ENCODE data around the gene TNFSF4.
A peak's percentile ranks its signal among the peaks of the same experiment; 100 is the strongest.

TNFSF4 gene

DNA sequence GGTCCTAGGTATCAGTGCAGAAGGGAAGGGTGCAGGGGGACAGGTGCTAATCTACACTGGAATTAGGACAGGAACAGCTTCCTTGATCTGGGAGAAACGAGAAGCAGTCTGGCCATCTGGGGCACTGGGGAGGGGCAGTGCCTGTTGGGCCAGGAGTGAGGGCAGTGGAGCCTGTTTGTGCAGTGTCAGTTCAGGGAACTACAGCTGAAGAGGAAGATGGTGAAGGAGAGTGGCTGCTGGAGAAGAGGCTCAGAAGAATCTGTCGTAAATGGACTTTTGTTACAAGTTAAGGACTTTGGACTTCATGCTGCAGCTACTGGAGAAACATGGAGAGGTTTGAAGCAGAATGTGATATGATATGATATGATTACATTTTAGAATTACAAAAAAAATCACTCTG is 3.2 kb upstream of the TNFSF4 start:
- no peak for DNase-seq

DNA sequence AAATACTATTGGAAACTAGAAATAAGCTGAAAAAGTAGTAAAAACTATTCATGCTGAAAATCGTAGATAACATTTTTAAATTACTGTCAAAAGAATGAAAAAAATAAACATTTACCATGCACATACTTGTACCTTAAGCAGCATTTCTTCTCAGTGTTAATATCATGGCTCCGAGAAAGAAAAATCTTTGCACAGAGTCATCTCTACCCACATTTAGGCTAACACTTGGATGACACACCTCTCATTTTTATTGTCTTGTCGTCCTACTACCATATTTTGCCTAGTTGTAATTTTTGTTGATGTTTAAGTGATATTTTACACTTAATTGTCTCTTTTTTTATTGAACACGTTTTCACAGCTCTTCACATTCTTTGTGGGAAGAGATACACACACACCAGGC is 1.7 kb upstream of the TNFSF4 start:
- no peak for DNase-seq

DNA sequence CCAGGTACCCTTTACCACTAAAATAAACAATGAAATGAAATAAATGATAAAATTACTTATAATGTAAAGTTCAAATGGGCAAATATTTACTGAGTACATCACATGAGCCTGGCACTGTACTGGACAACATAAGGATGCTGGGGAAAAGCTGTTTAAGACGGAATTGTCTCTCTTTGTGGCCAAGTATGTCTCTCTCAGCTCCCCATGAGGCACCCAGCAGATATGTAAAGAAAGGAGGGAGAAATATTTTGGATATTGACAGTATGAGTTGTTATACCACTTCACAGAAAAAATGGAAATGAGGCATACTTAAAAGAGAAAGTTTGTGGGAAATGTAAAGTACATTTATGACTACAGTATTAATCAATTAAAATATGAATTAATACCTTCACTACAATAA is 1.0 kb upstream of the TNFSF4 start:
- DNase-seq = no peak

DNA sequence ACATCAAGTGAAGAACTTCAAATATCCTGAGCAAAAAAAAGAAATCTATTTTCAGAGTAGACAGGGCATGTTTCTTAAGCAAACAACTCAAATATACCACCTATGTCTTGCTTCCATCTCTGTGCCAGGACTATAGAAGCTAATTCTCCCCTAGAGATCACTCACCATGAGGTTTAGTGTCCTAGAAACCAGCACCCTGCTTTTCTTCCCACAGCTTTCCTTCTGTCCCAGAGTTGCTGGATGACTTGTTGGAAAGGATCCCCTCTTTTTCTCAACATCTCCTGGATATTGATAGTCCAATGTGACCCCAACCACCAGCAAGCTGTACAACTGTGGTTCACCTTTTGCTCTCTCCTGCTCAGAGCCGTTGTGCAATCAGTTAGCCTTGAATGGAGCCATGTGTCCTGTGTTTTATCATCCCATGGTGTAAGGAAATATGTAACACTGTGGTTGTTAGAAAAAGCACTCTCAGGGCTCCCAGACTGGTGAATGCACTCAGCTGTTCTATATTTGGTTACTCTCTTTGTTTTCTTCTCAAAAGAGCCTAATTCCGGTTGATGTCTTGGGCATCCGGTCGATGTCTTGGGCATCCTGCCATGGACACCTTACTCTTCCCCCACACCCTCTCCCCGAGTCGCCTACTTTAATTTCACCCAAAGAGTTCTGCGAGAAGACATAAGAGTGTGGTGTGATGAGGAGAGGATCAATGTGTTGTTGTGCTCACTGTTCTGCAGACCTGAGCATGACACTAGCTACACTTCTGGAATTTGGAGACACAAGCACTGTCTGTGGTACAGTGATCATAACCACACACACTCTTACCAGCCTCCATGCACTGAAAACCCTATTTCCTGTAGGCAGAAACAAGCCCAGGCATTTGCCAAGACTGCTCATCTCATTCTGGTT is 1.7 kb downstream of the TNFSF4 start:
- no peak for DNase-seq

DNA sequence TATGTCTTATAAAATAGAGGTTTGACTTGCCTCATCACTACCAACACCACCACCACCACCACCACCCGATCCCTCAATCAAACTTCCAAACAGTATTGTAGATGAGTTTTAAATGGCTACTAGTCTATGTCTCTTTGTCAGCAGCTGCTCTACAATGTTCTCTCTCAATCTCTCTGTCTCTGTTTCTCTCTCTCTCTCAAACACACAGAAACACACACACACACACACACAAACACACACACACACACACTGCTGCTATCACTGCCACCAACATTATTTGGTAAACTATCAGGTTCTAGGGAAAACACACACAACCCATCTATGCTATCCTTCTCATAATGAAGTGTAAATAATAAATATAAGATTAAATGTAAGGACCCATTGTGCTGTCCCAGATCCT is 2.4 kb downstream of the TNFSF4 start:
- no peak for DNase-seq

DNA sequence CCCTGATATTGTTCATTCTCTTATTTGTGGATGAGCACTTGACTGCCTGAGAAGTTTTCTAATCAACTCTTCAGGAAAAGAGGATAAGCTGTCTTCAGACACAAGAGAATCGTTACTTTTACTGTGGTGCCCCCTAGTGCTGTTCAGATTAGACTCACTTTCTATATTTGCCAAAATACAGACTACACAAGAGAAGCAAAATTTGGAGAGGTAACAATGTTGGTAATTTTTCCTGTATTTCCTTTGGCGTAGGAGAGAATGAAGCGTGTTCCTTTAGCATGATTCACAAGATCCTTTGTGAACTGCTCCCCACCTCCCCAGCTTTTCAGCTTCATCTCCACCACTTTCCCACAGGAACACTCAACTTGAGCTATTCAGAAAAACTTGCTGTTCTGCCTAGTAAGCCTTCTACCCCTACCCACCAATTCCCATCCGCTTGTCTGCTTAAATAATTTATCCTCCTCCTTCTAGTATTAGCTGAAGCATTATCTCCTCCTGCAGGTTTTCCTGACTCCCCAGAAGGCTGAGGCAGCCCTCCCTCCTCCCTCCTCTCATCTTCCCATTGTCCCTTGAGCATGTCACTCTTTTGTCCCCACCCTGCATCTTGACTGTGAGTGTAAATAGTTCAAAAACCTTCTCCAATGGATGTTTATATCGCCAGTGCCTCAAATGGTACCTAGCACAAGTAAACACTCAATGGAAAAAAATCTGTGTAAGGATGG is 4.5 kb downstream of the TNFSF4 start:
- peak; percentile 5 for DNase-seq

DNA sequence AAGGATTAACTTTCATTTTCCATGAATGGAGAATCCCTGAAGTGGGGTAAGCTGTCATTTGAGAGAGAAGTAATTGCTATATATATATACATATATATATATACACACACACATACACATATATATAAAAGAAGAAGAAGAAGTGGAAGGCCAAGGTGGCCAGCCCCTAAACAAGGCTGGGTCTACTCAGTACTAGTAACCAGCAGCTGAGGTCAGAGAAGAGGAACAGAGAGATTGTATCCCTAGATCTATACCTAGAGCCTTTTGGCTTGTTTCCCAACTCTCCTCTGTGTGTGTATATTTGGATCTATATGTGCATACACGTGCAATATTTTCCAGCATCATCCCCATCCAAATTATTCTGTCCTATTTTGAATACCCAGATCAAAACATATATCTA is 5.2 kb downstream of the TNFSF4 start:
- no peak for DNase-seq

DNA sequence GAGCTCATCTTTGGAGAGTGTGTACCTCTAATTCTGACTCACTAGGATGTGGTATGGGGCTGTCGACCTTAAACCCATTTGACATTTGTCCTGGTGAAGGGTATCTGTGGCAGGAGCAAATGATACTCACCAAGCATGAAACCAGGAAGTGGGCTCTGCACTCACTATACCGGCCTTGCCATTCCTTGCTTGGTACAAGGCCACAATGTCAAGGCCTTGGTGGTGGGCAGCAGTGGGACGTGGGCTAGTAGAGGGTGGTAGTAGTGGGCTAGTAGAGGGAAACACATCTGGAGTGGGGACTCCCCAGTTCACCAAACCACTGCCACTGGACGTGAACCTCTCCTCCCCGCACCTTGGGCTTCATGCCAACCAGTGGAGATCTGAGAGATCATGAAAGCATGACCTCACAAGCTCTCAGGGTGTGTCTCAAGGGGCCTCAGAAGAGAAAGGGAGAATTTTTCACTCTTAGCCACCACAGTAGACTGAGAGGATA is 11.5 kb downstream of the TNFSF4 start:
- DNase-seq = no peak

DNA sequence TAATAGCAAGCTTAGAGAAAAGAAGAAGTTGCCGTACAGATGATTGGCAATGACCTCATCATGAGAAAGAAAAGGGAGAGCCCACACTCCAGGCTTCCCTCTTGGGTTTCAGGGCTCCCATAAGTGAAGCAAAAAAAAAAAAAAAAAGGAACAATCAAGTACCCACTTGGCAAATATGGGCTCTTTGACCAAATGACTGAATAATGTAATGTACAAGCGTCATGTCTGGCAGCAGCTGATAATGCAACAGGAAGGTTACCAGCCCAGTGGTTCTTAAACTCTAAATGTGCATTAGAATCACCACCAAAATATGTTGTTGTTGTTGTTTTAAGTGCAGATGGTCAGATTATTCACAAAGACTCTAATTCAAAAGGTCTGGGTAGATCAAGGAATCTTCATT is 13.5 kb downstream of the TNFSF4 start:
- no peak for DNase-seq

DNA sequence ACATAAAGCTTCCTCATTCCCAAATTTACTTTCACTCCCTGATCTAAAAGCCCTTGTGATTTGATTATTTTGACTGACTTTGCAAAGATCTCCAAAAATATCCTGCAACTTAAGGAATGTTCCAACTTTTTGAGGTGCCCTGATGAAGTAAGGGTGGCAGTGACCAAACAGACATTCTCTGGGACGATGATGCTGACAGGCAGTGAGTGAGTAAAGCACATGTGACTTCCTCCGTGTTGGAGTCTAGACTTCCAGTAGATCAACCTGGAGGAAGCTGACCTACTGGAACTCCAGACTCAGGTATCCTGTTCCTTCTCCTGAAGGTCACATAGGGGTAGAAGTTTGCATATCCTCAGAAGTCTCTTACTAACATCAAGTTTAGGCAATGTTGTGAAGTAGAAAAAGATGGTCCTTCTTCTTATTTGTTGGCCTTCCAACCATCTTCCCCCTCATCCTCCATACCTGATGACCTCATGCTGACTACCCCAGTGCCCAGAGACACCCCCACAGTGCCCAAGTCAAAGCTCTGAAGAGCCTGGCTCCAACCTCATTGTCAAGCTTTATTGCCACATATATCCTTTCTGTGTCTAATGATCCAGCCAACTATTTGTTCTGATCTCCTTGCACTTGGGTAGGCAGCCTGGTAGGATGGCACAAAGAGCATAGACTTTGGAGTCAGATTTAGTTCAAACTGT is 16.0 kb downstream of the TNFSF4 start:
- DNase-seq = no peak

DNA sequence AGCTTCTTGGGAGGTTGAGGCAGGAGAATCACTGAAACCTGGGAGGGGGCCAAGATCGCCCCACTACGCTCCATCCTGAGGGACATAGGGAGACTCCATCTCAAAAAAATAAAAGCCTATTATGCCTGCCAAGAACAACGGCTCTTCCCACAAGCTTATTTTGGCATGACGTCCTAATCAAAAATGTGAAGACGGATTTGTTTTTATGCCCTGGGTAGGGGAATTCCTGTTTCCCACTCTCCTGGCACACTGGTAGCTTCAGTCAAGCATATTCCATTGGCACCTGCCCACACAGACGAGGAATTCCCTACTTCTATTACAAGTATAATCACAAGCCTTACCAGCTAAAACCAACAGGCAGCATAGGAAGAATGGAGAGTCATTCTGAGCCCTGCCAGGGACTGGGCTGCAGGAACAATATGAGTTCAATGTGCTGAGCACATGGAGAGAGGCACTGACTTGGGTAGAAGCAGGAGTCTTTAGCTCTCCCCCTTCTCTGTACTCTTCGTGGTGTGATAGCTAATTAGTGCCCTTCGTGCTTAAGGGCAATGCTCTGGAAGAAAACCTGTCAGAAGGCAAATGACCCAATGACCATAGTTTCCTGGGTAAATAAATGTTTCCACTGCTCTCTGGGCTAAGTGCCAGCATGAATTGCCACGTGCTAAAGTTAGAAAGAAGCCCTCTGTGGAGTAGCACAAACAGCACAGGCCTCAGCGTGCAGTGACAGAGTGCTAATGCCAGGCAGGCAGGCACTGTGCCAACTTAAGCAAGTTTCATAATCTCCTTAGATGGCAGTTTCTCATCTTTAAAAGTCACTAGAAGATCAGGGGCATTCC is 16.8 kb downstream of the TNFSF4 start:
- DNase-seq = no peak

DNA sequence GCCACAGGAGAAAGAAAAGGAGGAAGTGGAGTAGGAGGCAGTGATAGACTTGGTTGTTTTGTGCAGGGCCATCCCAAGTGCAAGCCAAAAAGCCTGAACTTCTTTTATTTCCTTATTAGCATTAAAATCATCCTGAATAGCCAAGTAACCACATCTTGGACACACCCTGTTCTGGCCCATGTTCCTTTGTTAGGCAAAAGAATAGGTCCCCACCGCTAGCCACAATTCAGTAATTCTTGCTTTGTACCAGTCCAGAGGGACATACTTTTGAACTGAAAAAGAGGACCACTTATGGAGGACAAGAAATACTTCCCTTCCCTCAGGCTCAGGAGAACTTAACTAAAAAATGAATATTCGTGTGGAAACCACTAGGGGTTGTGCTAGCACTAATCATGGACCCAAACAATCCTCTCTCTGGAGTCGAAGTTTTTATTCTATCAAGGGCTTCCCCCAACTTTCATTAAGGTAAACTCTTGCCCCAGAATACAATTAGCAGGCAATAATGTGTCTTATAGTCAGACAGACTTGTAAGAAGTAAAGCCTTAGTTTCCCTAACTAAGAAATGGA is 19.4 kb downstream of the TNFSF4 start:
- DNase-seq = no peak

DNA sequence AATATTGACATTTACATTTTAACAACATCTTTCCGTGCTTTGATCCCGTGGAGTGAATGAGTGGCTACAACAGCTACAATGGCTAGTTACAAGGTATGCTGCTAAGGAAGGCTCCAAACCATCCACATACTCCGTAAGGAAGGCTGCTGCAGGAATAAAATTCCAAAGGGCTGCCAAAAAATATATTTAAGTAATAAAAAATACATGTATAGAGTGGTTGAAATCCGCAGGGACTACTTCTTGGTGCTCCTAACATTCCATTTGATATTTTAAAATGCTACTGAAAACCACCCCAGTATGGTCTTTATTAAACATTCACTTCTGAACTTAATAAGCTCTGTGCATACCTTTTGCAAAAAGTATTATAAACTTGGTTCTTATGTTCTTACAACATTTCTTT is 25.3 kb downstream of the TNFSF4 start:
- DNase-seq = no peak

DNA sequence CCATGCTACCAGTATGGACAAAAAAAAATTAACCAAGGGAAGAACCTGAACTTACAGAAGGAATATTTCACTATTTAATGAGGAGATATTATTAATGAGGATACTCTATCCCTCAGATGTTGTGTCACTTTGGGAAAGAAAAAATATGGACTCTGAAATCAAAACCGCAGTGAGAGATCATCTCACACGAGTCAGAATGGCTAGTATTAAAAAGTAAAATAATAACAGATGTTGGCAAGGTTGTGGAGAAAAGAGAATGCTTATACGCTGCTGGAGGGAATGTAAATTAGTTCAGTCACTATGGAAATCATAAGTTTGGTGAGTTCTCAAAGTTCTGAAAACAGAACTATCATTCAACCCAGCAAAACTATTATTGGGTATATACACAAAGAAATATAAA is 30.9 kb downstream of the TNFSF4 start:
- no peak for DNase-seq

DNA sequence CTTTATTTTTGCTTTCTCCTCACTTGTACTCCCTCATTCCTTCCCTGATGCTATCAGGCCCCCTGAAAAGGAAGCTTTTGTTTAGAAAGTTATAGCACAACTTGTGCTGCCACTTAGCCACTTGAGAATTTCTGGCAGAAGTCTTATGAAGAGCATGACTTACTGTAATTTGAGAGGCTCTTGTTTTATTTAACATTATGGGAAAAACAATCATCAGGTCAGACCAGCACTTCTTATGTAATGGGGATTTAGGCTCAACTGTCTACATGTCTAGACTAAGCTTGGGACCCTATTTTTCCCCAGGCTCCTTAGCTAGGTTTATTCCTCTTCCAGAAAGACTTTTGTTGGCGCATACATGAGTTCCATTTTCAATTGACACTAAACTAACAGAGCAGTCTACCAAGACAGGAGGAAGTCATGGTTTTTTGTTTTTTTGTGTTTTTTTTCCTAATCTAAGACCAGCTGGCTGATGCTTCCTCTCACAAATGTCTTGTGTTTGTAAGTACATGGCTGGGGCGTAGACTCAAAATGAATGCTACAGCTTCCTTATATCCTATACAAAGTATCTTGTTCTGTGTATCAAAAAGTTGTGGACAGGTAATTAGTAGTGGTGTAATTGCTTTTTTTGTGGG is 31.5 kb downstream of the TNFSF4 start:
- no peak for DNase-seq

DNA sequence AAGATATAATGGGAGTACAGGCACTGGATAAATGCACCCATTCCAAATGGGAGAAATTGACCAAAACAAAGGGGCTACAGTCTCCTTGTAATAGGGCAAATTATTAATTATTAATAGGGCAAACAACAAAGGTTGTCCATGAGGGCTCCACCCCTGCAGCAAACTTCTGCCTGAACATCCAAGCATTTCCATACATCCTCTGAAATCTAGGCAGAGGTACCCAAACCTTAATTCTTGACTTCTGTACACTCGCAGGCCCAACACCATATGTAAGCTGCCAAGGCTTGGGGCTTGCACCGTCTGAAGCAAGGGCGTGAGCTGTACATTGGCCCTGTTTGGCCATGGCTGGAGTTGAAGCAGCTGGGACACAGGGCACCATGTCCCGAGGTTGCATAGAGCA is 33.7 kb downstream of the TNFSF4 start:
- DNase-seq = no peak

DNA sequence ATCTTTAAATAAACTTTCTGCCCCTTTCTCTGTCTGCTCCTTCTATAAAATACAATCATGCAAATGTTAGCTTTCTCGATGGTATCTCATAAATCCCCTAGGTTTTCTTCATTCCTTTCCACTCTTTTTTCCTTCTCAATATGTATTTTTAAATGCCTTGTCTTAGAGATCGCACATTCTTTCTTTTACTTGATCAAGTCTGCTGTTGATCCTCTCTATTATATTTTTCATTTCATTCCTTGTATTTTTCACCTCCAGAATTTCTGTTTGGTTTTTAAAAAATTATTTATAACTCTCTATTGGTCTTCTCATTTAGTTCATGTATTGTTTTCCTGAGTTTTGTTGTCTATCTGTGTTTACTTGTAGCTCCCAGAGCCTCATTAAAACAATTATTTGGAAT is 36.0 kb downstream of the TNFSF4 start:
- DNase-seq = no peak

DNA sequence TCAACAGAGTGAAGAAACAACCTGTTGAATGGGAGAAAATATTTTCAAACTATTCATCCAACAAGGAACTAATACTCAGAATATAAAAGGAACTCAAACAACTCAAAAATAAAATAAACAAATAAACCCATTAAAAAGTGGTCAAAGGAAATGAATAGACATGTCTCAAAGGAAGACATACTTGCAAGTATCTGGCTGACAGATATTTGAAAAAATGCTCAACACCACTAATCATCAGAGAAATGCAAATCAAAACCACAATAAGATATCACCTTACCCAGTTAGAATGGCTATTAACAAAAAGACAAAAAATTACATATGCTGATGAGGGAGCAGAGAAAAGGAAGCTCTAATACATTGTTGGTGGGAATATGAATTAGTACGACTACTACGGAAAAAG is 38.2 kb downstream of the TNFSF4 start:
- DNase-seq = no peak

DNA sequence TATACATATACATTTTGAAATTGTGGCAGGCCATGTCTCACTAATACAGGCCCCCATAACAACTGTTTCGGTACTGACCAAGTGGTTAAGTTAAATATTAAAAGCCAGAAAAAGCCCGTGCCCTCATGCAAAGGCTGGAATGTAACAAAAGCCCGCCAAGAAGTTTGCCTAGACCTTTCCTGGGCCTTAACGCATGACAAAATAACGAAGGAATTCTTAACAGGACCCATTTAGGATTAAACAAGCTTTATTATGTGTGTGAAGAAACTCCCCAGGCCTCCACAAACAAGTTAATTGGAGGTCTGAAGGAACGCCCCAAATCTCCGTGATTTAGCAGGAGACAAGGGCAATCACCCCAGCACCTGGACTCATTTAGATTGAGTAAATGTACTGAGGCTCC is 42.4 kb downstream of the TNFSF4 start:
- no peak for DNase-seq

DNA sequence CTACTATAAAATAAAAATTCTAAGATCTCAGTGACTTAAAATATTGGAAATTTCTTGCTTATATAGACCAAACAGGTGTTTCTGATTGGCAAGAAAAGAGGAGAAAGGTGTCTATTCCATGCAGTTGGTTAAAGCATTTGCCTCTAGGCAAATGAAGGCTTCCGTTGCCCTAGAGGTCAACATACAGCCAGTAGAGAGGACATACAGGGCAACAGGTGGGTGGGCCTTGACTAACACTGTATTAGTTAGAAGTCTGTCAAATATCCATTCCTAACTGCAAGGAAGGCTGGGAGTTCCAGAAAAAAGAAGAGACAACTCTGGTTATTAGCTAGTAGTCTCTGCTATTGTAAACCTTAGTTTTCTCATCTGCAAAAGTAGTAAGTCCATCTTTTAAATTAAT is 43.0 kb downstream of the TNFSF4 start:
- DNase-seq = no peak

DNA sequence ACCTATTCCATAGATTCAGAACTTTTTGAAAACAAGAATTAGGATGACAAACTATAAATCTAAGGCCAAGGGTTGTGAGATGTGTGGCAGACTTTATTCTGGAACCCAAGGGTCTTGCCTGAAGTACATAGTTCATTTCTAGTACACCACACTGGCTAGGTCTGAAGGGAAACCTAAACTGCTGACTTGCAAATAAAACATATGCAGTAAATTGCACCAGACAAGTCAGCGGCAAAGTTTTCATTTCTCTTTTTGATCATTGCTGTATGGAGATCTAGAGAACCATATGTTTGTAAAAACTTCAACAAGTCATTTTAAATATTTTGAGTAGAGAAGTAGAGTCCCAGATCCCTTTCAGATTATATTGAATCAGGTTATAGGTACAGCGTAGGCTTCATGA is 43.9 kb downstream of the TNFSF4 start:
- DNase-seq = no peak

DNA sequence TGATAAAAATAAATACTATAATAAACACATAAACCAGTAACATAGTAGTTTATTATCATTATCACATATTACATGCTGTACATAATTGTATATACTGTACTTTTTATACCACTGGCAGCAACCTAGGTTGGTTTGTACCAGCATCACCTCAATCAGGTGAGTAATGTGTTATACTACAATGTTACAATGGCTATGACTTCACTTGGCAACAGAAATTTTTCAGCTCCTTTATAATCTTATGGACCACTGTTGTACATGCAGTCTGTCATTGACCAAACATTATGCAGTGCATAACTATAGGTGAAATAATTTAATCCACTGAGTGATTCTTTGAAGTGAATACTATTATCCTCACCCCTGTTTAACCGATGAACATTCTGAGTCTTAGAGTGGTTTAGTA is 44.5 kb downstream of the TNFSF4 start:
- DNase-seq = no peak

Data from NCI-H1092 treated with DMSO at 0.1 percent for 48 hours (cell line).